SH-SY5Y (cell line): ENCODE measurements around the gene SP9.

Experiments used
- GATA2 ChIP-seq: IDR thresholded peaks from 2 replicates; pipeline ENCODE4 v1.6.1; 2011; ENCODE audit warnings: mild to moderate bottlenecking, low read depth, low read length
- GATA3 ChIP-seq: IDR thresholded peaks from 2 replicates; pipeline ENCODE4 v1.6.1; 2011; ENCODE audit warnings: low read depth, mild to moderate bottlenecking, low read length, moderate library complexity

DNA sequence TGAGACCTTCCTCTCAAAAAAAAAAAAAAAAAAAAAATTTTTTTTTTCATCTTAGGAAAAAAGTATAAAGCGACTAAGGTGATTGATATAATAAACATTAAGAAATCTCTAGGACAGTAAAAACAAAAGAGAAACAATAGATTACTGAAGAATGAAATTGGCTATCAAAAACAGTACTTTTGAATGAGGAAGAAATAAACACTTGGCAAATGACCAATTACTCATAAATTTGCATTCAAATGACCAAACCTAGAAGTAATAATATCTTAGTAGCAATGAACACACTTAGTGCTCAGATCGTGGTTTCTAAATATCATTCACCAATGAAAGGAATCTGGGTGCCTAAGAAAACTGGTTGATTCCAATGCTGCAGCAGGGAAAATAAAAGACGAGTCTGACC is 50.4 kb downstream of the SP9 start:
- TF ChIP-seq GATA3, result no peak
- TF ChIP-seq GATA2, result no peak
